GM12878 (cell line): ENCODE results near the gene STX7. TPM values are rescaled to one million over a fixed set of nuclear protein-coding genes. Genes with fewer than 3 reads are reported as not detected.

Experiments used
- ATAC-seq: fragments of 200-7000 bp; cut with Tn5 transposase; 3 replicates; pipeline ENCODE4 v1.9.1; 2020; ENCODE audit warnings: mild to moderate bottlenecking, moderate library complexity
- BruUV-seq: library from RNA; stranded (reverse); fragments of 400-500 nt; replicated peaks from 2 replicates; lab custom pipeline; 2021; lab: Mats Ljungman, UMichigan
- CTCF ChIA-PET: fragments of 300-600 bp; sonication (Branson Sonifier 250); formaldehyde crosslinking; extraction: SDS; loops from one replicate; lab custom pipeline; 2021; ENCODE audit warnings: inconsistent platforms; lab: Yijun Ruan, JAX
- POLR2A ChIA-PET: fragments of 350-600 bp; formaldehyde crosslinking; extraction: SDS; loops from one replicate; lab custom pipeline; 2021; ENCODE audit warnings: inconsistent platforms; lab: Charles Lee
- RAD21 ChIA-PET: fragments of 300-600 bp; sonication (Branson Sonifier 250); formaldehyde crosslinking; loops from one replicate; lab custom pipeline; 2023; ENCODE audit warnings: antibody characterized with exemption; ENCODE audit not compliant: unreplicated experiment; lab: Charles Lee
- SMC1A ChIA-PET: fragments of 300-600 bp; sonication (Branson Sonifier 250); formaldehyde crosslinking; loops from one replicate; lab custom pipeline; 2023; ENCODE audit not compliant: unreplicated experiment, uncharacterized antibody; lab: Charles Lee
- DNase-seq: peaks from one replicate; pipeline ENCODE4 v3.0.0-alpha.2; 2011; ENCODE audit warnings: low read depth, low spot score
- FAIRE-seq: peaks from 3 replicates; lab custom pipeline; 2011; peaks lifted over from hg19 to GRCh38; lab: Jason Lieb, UNC
- H2AFZ ChIP-seq: 2 replicates; pipeline ENCODE4 v1.6.0; 2011; ENCODE audit warnings: low read depth, low read length, control low read depth; ENCODE audit not compliant: control insufficient read depth
- H3K27ac ChIP-seq: 2 replicates; pipeline ENCODE4 v1.5.1; 2011; ENCODE audit warnings: control low read depth; ENCODE audit not compliant: control insufficient read depth, insufficient read depth
- H3K27me3 ChIP-seq, 2 experiments: replicated peaks in 1 of 2; 2 replicates each; pipeline versions ENCODE4 v1.6.0 to v1.6.1; 2011; ENCODE audit warnings: low read length in 1 of 2; ENCODE audit not compliant: control insufficient read depth in 2 of 2, insufficient read depth in 2 of 2
- H3K36me3 ChIP-seq, 2 experiments: 2 replicates each; pipeline ENCODE4 v1.5.1; 2011; ENCODE audit warnings: low read length in 1 of 2; ENCODE audit not compliant: control insufficient read depth in 2 of 2, insufficient read depth in 2 of 2
- H3K4me1 ChIP-seq: 2 replicates; pipeline ENCODE4 v1.6.1; 2011; ENCODE audit warnings: mild to moderate bottlenecking, low read length, moderate library complexity, mixed read lengths; ENCODE audit not compliant: control insufficient read depth, insufficient read depth
- H3K4me2 ChIP-seq: 2 replicates; pipeline ENCODE4 v1.6.0; 2011; ENCODE audit warnings: control low read depth; ENCODE audit not compliant: control insufficient read depth, insufficient read depth
- H3K4me3 ChIP-seq: fragments of 200-600 bp; sonication (generic); 2 replicates; pipeline ENCODE4 v1.5.1; 2016
- H3K79me2 ChIP-seq: 2 replicates; pipeline ENCODE4 v1.6.0; 2011; ENCODE audit warnings: low read length; ENCODE audit not compliant: control insufficient read depth, insufficient read depth
- H3K9ac ChIP-seq: 2 replicates; pipeline ENCODE4 v1.8.0; 2011; ENCODE audit warnings: low read length, control low read depth, mixed read lengths; ENCODE audit not compliant: control insufficient read depth, insufficient read depth
- H3K9me3 ChIP-seq: replicated peaks from 3 replicates; pipeline ENCODE4 v1.5.1; 2011; ENCODE audit warnings: mild to moderate bottlenecking, low read length; ENCODE audit not compliant: control insufficient read depth, insufficient read depth
- H4K20me1 ChIP-seq: 2 replicates; pipeline ENCODE4 v1.6.0; 2011; ENCODE audit not compliant: control insufficient read depth, insufficient read depth
- BMI1 ChIP-seq: fragments of 450-650 bp; IDR thresholded peaks from 2 replicates; pipeline ENCODE4 v1.6.1; 2016; ENCODE audit warnings: mild to moderate bottlenecking, moderate library complexity, borderline replicate concordance
- EZH2 ChIP-seq: IDR thresholded peaks from 2 replicates; pipeline ENCODE4 v1.6.1; 2012; ENCODE audit warnings: low read depth, mild to moderate bottlenecking, control low read depth, inconsistent platforms, low read length, borderline replicate concordance; ENCODE audit not compliant: control insufficient read depth
- HDAC2 ChIP-seq: fragments of 200-600 bp; sonication (generic); IDR thresholded peaks from 2 replicates; pipeline ENCODE4 v1.6.1; 2017
- JUNB ChIP-seq: IDR thresholded peaks from 2 replicates; pipeline ENCODE4 v1.6.1; 2016; ENCODE audit warnings: antibody characterized with exemption, mild to moderate bottlenecking
- MXI1 ChIP-seq: fragments of 150-350 bp; IDR thresholded peaks from 2 replicates; pipeline ENCODE4 v1.6.1; 2011; ENCODE audit warnings: low read depth, mild to moderate bottlenecking, inconsistent platforms, low read length, improper control_type of control experiment
- MYB ChIP-seq: fragments of 150-350 bp; IDR thresholded peaks from 2 replicates; pipeline ENCODE4 v1.6.1; 2014; ENCODE audit warnings: mild to moderate bottlenecking, low read depth, low read length, borderline replicate concordance
- NKRF ChIP-seq: fragments of 450-650 bp; conservative IDR thresholded peaks from 2 replicates; pipeline ENCODE4 v1.6.1; 2017; ENCODE audit warnings: mild to moderate bottlenecking, moderate library complexity
- PBX3 ChIP-seq: IDR thresholded peaks from 2 replicates; pipeline ENCODE4 v1.6.1; 2011; ENCODE audit warnings: mild to moderate bottlenecking, low read depth, low read length, moderate library complexity; ENCODE audit not compliant: insufficient replicate concordance
- RAD51 ChIP-seq: fragments of 450-650 bp; IDR thresholded peaks from 2 replicates; pipeline ENCODE4 v1.6.1; 2016; ENCODE audit warnings: moderate library complexity, mild to moderate bottlenecking, inconsistent platforms
- RCOR1 ChIP-seq: conservative IDR thresholded peaks from 2 replicates; pipeline ENCODE4 v1.6.1; 2012; ENCODE audit warnings: low read depth, low read length, improper control_type of control experiment
- SMC3 ChIP-seq: IDR thresholded peaks from 2 replicates; pipeline ENCODE4 v1.6.1; 2011; ENCODE audit warnings: low read length, improper control_type of control experiment, borderline replicate concordance
- SUPT20H ChIP-seq: IDR thresholded peaks from 2 replicates; pipeline ENCODE4 v1.6.1; 2011; ENCODE audit warnings: low read depth, mild to moderate bottlenecking, low read length, moderate library complexity, borderline replicate concordance; ENCODE audit not compliant: control insufficient read depth
- TBL1XR1 ChIP-seq: IDR thresholded peaks from 2 replicates; pipeline ENCODE4 v1.6.1; 2012; ENCODE audit warnings: low read depth, low read length, improper control_type of control experiment
- USF1 ChIP-seq: IDR thresholded peaks from 2 replicates; pipeline ENCODE4 v1.6.1; 2011; ENCODE audit warnings: borderline replicate concordance, low read depth, mild to moderate bottlenecking, moderate library complexity, mixed read lengths, low read length; ENCODE audit not compliant: insufficient read depth; ENCODE audit errors: extremely low read length
- ZBTB33 ChIP-seq: fragments of 450-650 bp; IDR thresholded peaks from 2 replicates; pipeline ENCODE4 v1.6.1; 2017; ENCODE audit warnings: mild to moderate bottlenecking
- ZNF274 ChIP-seq: IDR thresholded peaks from one replicate; pipeline ENCODE4 v1.8.0; 2011; ENCODE audit not compliant: insufficient read length, insufficient read depth
- ZNF622 ChIP-seq: fragments of 450-650 bp; IDR thresholded peaks from 2 replicates; pipeline ENCODE4 v1.6.1; 2017; ENCODE audit warnings: mild to moderate bottlenecking, inconsistent platforms
- WGBS: methylation state at CpG from one replicate; pipeline ENCODE4 v1.1.6; 2016; ENCODE audit warnings: low lambda C conversion rate; ENCODE audit not compliant: insufficient replicate concordance, insufficient coverage; ENCODE audit errors: missing lambda C conversion rate; 5-methylcytosine and 5-hydroxymethylcytosine counted together
- in situ Hi-C: fragments of 300-500 bp; cut with MboI; formaldehyde crosslinking; loops from 9 replicates; pipeline ENCODE4 v1.14.3; 2018; ENCODE audit warnings: mixed read lengths
- intact Hi-C: fragments of 100-400 bp; cut with micrococcal nuclease; formaldehyde crosslinking; loops from one replicate; pipeline ENCODE4 v1.14.2; 2022; ENCODE audit not compliant: unreplicated experiment
- polyA plus RNA-seq, 11 experiments: library from polyadenylated mRNA; depleted of rRNA in 4 of 11; unstranded in 6 of 11; stranded (reverse) in 5 of 11; fragments of >200 nt; fragmentation: Nextera tagmentation in 4 of 11; fragmentation: Illumina TruSeq in 1 of 11; extraction: Ambion mirVana in 4 of 11; extraction: Trizol in 1 of 11; gene quantifications; 1 replicate in 1 of 11; 2 replicates in 10 of 11; pipeline versions ENCODE4 v1.2.1 to v1.2.3, GENCODE V29; 2011 to 2016; ENCODE audit warnings: inconsistent platforms in 2 of 11, missing spikeins in 2 of 11, low read depth in 1 of 11
- total RNA-seq, 4 experiments: library from RNA; depleted of rRNA in 3 of 4; stranded (reverse); fragments of >200 nt in 3 of 4; fragmentation: Illumina TruSeq in 1 of 4; extraction: Trizol in 1 of 4; gene quantifications; 2 replicates each; pipeline versions ENCODE4 v1.2.1 to v1.2.3, GENCODE V29; 2013 to 2021

The STX7 gene
- total and polyA plus RNA-seq, 10 of the 15 experiments (the other 5 are each of a cell fraction or from before 2014, with no cell fraction given), result 26.5 to 75.5 (median 51.3) TPM

- Histone ChIP-seq H3K27me3 (peaks cover 0 to 5% of the 10 kb centered on the region in 2 experiments; a peak in 2 of 4 replicates), H3K27ac (peak overlapping the region; percentile 3; the same call in 1 of the 2 replicates), H3K4me2 (peak overlapping the region; percentile 28), H3K4me1 (peaks cover 19% of the 10 kb centered on the region), H3K9me3 (no peaks in the 10 kb centered on the region; the same call in 2 of the 3 replicates), H2AFZ (peak overlapping the region; percentile 73), H3K79me2 (peaks cover 6% of the 10 kb centered on the region), H3K36me3 (no peaks in the 10 kb centered on the region), H3K9ac (peak overlapping the region; percentile 64), H3K4me3 (peak overlapping the region; percentile 66), H4K20me1 (no peaks in the 10 kb centered on the region)
- ChIA-PET SMC1A (no interaction called here), CTCF (no interaction called here), RAD21 (no interaction called here), POLR2A (no interaction called here)
- TF ChIP-seq ZNF622, result no peak
- no peak for TF ChIP-seq HDAC2
- TF ChIP-seq ZBTB33, result no peak
- TF ChIP-seq EZH2, result no peak
- TF ChIP-seq PBX3, result no peak
- TF ChIP-seq JUNB, result no peak
- TF ChIP-seq ZNF274, result no peak
- TF ChIP-seq SMC3, result no peak
- TF ChIP-seq RCOR1, result no peak
- no peak for TF ChIP-seq RAD51
- no peak for TF ChIP-seq MXI1
- no peak for TF ChIP-seq USF1
- TF ChIP-seq SUPT20H, result no peak
- TF ChIP-seq BMI1, result no peak
- no peak for TF ChIP-seq MYB
- TF ChIP-seq TBL1XR1, result no peak
- TF ChIP-seq NKRF, result no peak
- ATAC-seq (peak; percentile 8; the same call in 2 of the 3 replicates), FAIRE-seq (no peak), DNase-seq (no peak)
- intact Hi-C loops (loop anchor here (5.0 kb wide), 1 partner anchor 33 kb away; no protein-coding TSS in a partner anchor), in situ Hi-C loops (no loop called here)
- WGBS, result 54% methylated on average over 11 of the region's 11 CpGs
- BruUV-seq, result no TSS peak
Observed at GRCh38 chr6:132400555-132400882, 112.4 kb downstream of the STX7 start.
